Right lobe of liver (tissue), 6 donors: ENCODE results near the gene ZNF385B. TPM values are rescaled to one million over a fixed set of nuclear protein-coding genes. Genes with fewer than 3 reads are reported as not detected.
A peak's percentile ranks its signal among the peaks of the same experiment; 100 is the strongest.

ENCODE experiments used
- ATAC-seq, 4 donors: fragments of 200-7000 bp; cut with Tn5 transposase; one replicate each; pipeline ENCODE4 v1.9.1; 2020; ENCODE audit warnings: mild to moderate bottlenecking in 4 of 4, moderate library complexity in 4 of 4
- DNase-seq, 3 donors: peaks; one replicate each; pipeline ENCODE4 v3.0.0-alpha.2; 2020
- H3K27ac ChIP-seq, 3 donors: fragments of 200-600 bp; one replicate each; pipeline ENCODE4 v1.8.0; 2022
- H3K27me3 ChIP-seq, 2 donors: fragments of 200-600 bp; one replicate each; pipeline ENCODE4 v1.8.0; 2022
- H3K36me3 ChIP-seq, 4 donors: fragments of 200-600 bp; sonication (generic) in 1 of 4; one replicate each; pipeline versions ENCODE4 v1.5.1 to v1.8.0; 2017 to 2022; ENCODE audit warnings: control low read depth in 1 of 4
- H3K4me1 ChIP-seq, 4 donors: fragments of 200-600 bp; sonication (generic) in 1 of 4; one replicate each; pipeline versions ENCODE4 v1.5.1 to v1.8.0; 2017 to 2022; ENCODE audit warnings: control low read depth in 1 of 4
- H3K4me3 ChIP-seq, 3 donors: fragments of 200-600 bp; one replicate each; pipeline ENCODE4 v1.8.0; 2022
- H3K9me3 ChIP-seq, 4 donors: fragments of 200-600 bp; sonication (generic) in 1 of 4; one replicate each; pipeline versions ENCODE4 v1.5.1 to v1.8.0; 2017 to 2022; ENCODE audit warnings: control low read depth in 1 of 4
- POLR2A ChIP-seq: fragments of 450-650 bp; IDR thresholded peaks from one replicate; pipeline ENCODE4 v1.6.1; 2017; ENCODE audit warnings: antibody characterized with exemption, mild to moderate bottlenecking
- WGBS: methylation state at CpG from one replicate; pipeline ENCODE4 v1.1.6; 2018; ENCODE audit warnings: low coverage, low lambda C conversion rate; ENCODE audit not compliant: insufficient coverage; ENCODE audit errors: missing lambda C conversion rate; 5-methylcytosine and 5-hydroxymethylcytosine counted together
- intact Hi-C, 2 donors: fragments of 100-400 bp; cut with DNase I; formaldehyde crosslinking; loops; one replicate each; pipeline versions ENCODE4 v1.11.2 to v1.14.1; 2022
- total RNA-seq, 6 experiments: library from RNA; depleted of rRNA in 2 of 6; stranded (reverse); fragments of >200 nt in 2 of 6; fragmentation: NEBNext Ultra II Directional in 3 of 6; extraction: Animal tissue kit (Norgen Biotek cat#: 25700) in 3 of 6; gene quantifications; one replicate each; pipeline versions ENCODE4 v1.1.0 to v1.2.4, GENCODE V29; 2016 to 2023
- TF ChIP-seq, protein P1 (sequence below), 4 donors: fragments of 200-600 bp in 3 of 4; fragments of 450-650 bp in 1 of 4; IDR thresholded peaks; one replicate each; pipeline versions ENCODE4 v1.5.1 to v1.8.0; 2016 to 2022; ENCODE audit warnings: antibody characterized with exemption in 4 of 4, mild to moderate bottlenecking in 2 of 4
- donor health status: DM: no; HTN: yes; CAD: no.
- donor health status: DM: no; HTN: no; CAD: no.
- donor health status: DM: no; HTN: no; CAD: no.
- donor health status: DM: no; HTN: yes; CAD: no.
- donor health status: DM: no; HTN: yes; CAD: no.

The ZNF385B gene
- total RNA-seq, 6 experiments from 2014 or later: 3.9 to 15.7 (median 5.9) TPM

DNA sequence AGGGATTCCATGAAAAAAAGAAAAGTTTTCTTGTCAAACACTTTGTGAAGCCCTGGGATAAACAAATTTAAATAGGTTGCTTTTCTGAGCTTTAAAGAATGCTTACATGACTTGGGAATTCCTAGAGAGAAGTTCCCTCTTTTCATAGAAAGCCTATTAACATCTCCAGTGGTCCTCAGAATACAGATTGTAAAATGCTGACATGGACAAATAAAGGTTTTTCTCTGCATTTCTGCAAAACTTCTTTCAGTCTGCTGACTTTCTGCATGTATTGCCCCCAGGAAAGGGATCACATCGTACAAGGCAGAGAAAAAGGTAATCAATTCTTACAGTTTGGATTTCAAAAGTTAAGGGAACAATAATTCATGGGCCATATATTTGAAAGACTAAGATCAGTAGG lies 20.6 kb downstream of the ZNF385B start:
- no peak for TF ChIP-seq POLR2A
- TF ChIP-seq, protein P1, sequence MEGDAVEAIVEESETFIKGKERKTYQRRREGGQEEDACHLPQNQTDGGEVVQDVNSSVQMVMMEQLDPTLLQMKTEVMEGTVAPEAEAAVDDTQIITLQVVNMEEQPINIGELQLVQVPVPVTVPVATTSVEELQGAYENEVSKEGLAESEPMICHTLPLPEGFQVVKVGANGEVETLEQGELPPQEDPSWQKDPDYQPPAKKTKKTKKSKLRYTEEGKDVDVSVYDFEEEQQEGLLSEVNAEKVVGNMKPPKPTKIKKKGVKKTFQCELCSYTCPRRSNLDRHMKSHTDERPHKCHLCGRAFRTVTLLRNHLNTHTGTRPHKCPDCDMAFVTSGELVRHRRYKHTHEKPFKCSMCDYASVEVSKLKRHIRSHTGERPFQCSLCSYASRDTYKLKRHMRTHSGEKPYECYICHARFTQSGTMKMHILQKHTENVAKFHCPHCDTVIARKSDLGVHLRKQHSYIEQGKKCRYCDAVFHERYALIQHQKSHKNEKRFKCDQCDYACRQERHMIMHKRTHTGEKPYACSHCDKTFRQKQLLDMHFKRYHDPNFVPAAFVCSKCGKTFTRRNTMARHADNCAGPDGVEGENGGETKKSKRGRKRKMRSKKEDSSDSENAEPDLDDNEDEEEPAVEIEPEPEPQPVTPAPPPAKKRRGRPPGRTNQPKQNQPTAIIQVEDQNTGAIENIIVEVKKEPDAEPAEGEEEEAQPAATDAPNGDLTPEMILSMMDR (IDR thresholded peaks at IDR 0.05): no peak
- H3K27ac ChIP-seq: no peak overlapping the region
- H3K4me3 ChIP-seq: no peak overlapping the region
- intact Hi-C loops: no loop called here
- H3K36me3 ChIP-seq: no peaks in the 10 kb centered on the region
- no peaks in the 10 kb centered on the region for H3K9me3 ChIP-seq
- WGBS: 79% methylated on average over 1 of the region's 1 CpG
- no peak for DNase-seq
- no peak for ATAC-seq
- no peaks in the 10 kb centered on the region for H3K27me3 ChIP-seq
- H3K4me1 ChIP-seq: peaks cover 0 to 7% (median 0%) of the 10 kb centered on the region in 4 donors

DNA sequence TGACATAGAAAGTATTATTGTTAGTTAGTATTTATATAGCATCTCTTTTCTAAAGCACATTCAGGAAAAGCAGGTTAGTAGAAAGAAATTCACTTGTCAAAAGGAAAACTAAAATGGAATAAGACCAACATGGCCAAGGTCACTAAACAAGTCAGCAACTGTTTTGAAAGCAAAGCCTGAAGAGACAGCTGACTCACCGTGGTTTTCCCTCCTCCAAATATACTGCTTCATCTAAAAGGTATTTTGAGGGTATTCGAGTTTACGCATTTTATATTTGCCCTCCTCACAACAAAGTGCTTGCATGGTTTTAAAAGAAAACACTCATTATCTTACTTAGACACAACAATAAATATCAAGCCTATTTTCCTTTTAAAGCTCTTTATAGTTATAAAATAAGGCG lies 24.0 kb downstream of the ZNF385B start:
- intact Hi-C loops: no loop called here
- no peaks in the 10 kb centered on the region for H3K27me3 ChIP-seq
- no peak for DNase-seq
- no peaks in the 10 kb centered on the region for H3K36me3 ChIP-seq
- TF ChIP-seq POLR2A: no peak
- TF ChIP-seq, protein P1 (IDR thresholded peaks at IDR 0.05): no peak
- no peak overlapping the region for H3K27ac ChIP-seq
- WGBS: 36% methylated on average over 4 of the region's 4 CpGs
- ATAC-seq: peak; percentile 74 to 97 (median 82)
- no peaks in the 10 kb centered on the region for H3K9me3 ChIP-seq
- no peak overlapping the region for H3K4me3 ChIP-seq
- H3K4me1 ChIP-seq: no peaks in the 10 kb centered on the region

GRCh38 chr2:179830043-179830787 lies 31.2 kb downstream of the ZNF385B start:
- TF ChIP-seq, protein P1 (IDR thresholded peaks at IDR 0.05): no peak
- TF ChIP-seq POLR2A: no peak
- no peak overlapping the region for H3K27ac ChIP-seq
- intact Hi-C loops: no loop called here
- H3K4me1 ChIP-seq: no peaks in the 10 kb centered on the region
- H3K4me3 ChIP-seq: no peak overlapping the region
- no peaks in the 10 kb centered on the region for H3K9me3 ChIP-seq
- DNase-seq (no peak), ATAC-seq (no peak)
- WGBS: 83% methylated on average over 3 of the region's 3 CpGs
- no peaks in the 10 kb centered on the region for H3K27me3 ChIP-seq
- H3K36me3 ChIP-seq: no peaks in the 10 kb centered on the region

- Histone ChIP-seq H3K4me3 (no peak overlapping the region), H3K27ac (no peak overlapping the region), H3K36me3 (no peaks in the 10 kb centered on the region), H3K9me3 (no peaks in the 10 kb centered on the region), H3K4me1 (no peaks in the 10 kb centered on the region), H3K27me3 (no peaks in the 10 kb centered on the region)
- no peak for ATAC-seq
- TF ChIP-seq, protein P1 (IDR thresholded peaks at IDR 0.05): no peak
- TF ChIP-seq POLR2A: no peak
- DNase-seq: no peak
- intact Hi-C loops: no loop called here
- WGBS: 87% methylated on average over 2 of the region's 2 CpGs
These were observed 35.1 kb downstream of the ZNF385B start for GRCh38 chr2:179826297-179826696.
